RWPE1 (cell line): ENCODE data around the gene SNRPD2.
A peak's percentile ranks its signal among the peaks of the same experiment; 100 is the strongest.

ENCODE experiments used
- CTCF ChIA-PET: fragments of 350-600 bp; sonication (Branson Sonifier 250); formaldehyde crosslinking; extraction: SDS; loops from one replicate; lab custom pipeline; 2021; lab: Yijun Ruan, JAX
- POLR2A ChIA-PET: fragments of 400-600 bp; formaldehyde crosslinking; extraction: SDS; loops from one replicate; lab custom pipeline; 2020; ENCODE audit warnings: antibody characterized with exemption; ENCODE audit not compliant: low non-redundant PET; lab: Yijun Ruan, JAX
- DNase-seq: peaks from one replicate; pipeline ENCODE4 v3.0.0; 2012; ENCODE audit warnings: low spot score
- H3K27ac ChIP-seq: fragments of 450-650 bp; 2 replicates; pipeline ENCODE4 v1.5.1; 2017
- TF ChIP-seq, protein P1 (sequence below): fragments of 450-650 bp; conservative IDR thresholded peaks from 2 replicates; pipeline ENCODE4 v1.5.1; 2017; ENCODE audit warnings: low read depth, mild to moderate bottlenecking

SNRPD2 gene

DNA sequence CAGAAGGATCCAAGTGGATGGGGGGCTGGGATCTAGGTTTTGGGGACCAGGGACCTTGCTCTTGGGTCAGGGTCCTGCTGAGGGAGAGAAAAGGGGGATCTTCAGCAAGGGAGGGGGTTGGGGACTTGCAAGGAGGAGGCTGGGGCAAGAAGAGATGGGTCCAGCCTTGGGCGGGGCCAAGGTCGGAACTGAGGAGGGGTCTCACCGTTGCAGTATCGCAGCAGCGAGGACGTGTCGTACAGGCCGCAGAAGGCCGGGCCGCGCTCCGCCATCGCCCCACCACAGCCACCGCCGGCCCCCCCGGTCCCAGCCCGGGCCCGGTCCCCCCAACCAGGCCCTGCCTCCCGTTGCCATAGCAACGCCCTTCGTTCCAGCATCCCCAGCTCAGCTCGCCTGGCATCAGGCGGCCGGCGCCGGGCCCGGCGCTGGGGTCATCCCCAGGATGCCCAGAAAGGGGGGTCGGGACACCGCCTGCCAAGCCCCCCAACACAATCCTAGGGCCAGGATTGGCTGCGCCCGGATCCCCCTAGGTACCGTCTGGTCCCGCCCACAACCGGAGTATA is 46.6 kb downstream of the SNRPD2 start:
- no peak for DNase-seq
- POLR2A ChIA-PET: no interaction called here
- CTCF ChIA-PET: no interaction called here
- TF ChIP-seq, protein P1, sequence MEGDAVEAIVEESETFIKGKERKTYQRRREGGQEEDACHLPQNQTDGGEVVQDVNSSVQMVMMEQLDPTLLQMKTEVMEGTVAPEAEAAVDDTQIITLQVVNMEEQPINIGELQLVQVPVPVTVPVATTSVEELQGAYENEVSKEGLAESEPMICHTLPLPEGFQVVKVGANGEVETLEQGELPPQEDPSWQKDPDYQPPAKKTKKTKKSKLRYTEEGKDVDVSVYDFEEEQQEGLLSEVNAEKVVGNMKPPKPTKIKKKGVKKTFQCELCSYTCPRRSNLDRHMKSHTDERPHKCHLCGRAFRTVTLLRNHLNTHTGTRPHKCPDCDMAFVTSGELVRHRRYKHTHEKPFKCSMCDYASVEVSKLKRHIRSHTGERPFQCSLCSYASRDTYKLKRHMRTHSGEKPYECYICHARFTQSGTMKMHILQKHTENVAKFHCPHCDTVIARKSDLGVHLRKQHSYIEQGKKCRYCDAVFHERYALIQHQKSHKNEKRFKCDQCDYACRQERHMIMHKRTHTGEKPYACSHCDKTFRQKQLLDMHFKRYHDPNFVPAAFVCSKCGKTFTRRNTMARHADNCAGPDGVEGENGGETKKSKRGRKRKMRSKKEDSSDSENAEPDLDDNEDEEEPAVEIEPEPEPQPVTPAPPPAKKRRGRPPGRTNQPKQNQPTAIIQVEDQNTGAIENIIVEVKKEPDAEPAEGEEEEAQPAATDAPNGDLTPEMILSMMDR: no peak
- peak overlapping the region; percentile 66 for H3K27ac ChIP-seq

DNA sequence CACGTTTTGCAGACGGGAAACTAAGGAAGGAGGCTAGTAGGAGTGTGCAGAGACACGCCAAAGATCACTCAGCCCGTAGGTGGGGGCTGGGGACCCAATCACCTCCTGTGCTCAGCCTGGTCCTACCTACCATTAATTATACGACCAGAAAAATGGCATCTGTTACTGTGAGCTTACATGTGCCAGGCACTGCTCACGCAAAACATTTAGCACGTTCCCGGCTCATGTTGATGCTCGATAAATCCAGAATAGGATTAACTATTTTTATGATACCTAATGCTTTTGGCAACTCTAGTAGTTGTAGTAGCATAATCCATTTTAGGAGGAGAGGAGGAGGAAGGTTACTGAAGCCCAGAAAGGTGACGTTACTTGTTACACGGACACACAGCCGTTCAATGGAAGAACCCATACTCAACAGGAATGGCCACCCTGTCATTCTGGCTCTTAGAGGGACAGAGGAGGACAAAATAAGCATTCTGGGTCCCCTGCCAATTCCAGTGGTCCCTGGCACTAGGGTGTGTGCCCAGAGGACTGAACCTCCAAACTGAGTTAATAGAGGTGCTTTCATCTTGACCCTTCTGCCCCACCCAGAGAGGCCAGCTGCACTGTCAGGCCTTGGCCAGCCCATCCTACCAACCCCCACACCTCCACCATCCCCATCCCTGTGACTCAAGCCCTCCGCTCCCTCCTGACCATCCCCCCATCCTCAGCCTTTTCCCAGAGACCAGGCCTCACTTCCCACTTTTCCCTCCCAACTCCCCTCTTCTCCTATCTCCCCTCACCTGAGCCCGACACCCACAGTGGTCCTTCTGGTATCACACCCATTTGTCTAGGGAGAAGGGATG is 47.6 kb downstream of the SNRPD2 start:
- peak overlapping the region; percentile 99 for H3K27ac ChIP-seq
- CTCF ChIA-PET: interaction anchor here (0.6 to 3.2 kb wide), 6 partner anchors 27 to 155 kb away, joined by 3 to 19 read pairs (median 4); no protein-coding TSS in a partner anchor
- TF ChIP-seq, protein P1: no peak
- POLR2A ChIA-PET: no interaction called here
- DNase-seq: no peak

DNA sequence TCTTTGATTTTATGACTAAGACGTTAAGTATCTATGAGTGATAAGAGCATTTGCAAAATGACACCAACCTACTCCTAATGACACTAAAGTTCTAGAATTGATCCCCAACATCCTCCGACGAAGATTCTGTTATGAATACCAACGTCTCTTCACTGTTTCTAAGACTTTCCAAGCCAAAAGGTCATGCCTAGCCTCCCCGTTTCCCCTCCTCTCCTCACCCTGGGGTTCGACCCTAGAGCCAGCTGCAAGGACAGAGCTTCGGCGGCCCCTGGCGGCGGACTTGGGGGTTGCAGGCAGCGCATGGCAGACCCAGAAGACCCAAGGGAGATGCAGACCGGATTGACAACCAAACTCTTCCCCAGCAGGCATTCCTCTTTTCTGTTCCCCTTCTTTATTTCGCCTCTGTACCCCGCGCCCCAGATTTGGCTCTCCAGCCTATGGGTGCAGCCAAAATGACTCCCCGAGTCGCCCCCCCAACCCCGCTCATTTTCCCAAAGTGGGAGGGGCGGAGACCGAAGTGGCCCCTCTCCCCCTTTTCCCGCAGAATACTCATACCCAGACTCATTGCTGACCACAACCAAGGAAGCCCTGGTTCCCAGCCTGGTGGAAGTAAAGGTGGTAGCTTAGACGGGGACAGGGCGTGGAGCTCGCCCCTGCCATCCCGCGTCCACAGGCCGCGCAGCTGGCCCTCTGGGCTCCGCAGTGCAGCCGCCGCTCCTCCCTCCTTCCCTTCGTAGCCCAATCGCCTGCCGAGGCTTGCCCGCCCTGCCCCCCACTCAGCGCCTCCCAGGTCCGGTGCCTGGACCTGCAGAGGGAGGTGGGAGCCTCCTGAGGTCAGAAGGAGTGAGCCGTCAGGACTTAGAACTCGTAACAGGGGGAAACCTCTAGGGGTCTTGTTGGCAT is 48.5 kb downstream of the SNRPD2 start:
- ChIA-PET CTCF (interaction anchor here (0.6 to 3.2 kb wide), 24 partner anchors 9 to 158 kb away, joined by 3 to 19 read pairs (median 4); partner anchors contain the start of genes PPM1N, QPCTL and SNRPD2), POLR2A (no interaction called here)
- TF ChIP-seq, protein P1: peak; percentile 97
- peak; percentile 70 for DNase-seq
- peak overlapping the region; percentile 99 for H3K27ac ChIP-seq

DNA sequence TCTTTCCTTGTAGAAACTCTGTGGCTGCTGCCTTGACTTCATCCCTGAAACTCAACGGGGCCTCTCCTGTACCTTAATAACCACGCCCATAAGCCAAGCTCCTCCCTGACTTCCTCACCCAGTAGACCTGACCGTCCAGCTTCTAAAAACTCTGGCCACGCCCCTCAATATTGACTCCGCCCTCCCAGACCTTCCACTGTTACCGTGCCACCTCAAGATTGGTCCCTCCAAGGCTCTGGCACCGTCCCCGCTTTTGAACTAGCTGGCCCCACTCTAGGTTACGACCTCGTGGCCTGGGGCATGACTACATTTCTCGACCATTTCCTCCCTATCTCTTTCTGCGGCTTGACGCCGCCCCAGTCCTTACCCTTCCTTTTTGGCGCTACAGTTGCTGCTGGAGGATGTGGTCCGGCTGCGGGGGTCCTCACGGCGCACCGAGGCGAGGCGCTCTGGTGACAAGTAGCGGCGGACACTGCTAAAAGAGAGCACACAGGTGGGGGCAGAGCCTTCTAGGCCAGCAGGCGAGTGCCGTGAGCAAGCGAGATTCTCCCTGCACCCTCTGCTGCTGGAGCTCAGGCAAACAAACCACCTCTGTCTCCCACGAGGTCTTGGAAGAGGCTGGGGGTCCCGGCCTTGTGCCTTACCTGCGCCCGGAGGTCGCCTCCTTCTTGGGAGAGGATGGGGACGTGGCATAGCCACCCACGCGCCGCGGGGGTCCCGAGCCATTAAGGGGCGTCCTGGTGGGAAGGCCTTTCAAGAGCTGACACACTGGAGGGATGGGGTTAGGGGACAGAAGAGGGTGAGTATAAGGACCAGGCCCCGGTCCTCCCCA is 50.3 kb downstream of the SNRPD2 start:
- H3K27ac ChIP-seq: peak overlapping the region; percentile 99

DNA sequence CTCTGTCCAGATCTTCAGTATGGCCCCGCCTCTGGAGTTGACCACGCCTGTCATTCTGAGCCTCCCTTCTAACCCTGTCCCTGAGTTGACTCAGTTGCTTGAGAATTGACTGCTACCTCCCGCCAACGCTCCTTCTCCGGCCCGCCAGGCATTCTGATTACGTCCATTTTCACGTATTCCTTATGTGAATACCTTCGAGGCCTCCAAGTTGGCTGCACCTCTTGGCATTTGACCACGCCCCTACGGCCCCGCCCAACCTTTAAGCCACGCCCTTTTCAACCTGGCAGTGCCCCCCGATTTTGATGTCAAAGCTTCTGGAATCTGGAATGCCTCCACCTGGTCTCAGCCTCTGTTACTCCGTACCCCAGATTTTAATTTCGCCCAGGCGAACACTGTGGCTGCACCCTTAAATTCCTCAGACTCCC is 50.9 kb downstream of the SNRPD2 start:
- TF ChIP-seq, protein P1: no peak
- ChIA-PET CTCF (interaction anchor here (0.7 to 3.2 kb wide), 7 partner anchors 25 to 155 kb away, joined by 3 to 19 read pairs (median 8); partner anchors contain the start of genes QPCTL and SNRPD2), POLR2A (interaction anchor here (1.0 to 1.1 kb wide), 2 partner anchors 10 to 26 kb away, joined by 3 to 5 read pairs; no protein-coding TSS in a partner anchor)
- H3K27ac ChIP-seq: peak overlapping the region; percentile 99
- DNase-seq: peak; percentile 79

More for the DNA sequence above, 50.3 kb downstream of the SNRPD2 start:
- peak; percentile 96 for DNase-seq
- TF ChIP-seq, protein P1: no peak
- CTCF ChIA-PET: interaction anchor here (0.6 to 3.2 kb wide), 30 partner anchors 8 to 202 kb away, joined by 3 to 19 read pairs (median 5); partner anchors contain the start of genes PPM1N, QPCTL and SNRPD2
- POLR2A ChIA-PET: interaction anchor here (0.6 to 1.1 kb wide), 4 partner anchors 11 to 104 kb away, joined by 3 to 5 read pairs (median 3); no protein-coding TSS in a partner anchor
